ENCODE data around the gene PTGES3L.
"Not testable (repeated sequence)": the region's sequence is repeated elsewhere in the genome, so short reads cannot be mapped to it uniquely, and the experiment has no call there.

The PTGES3L gene

GRCh38 chr17:42919522-42920077 is 60.3 kb downstream of the PTGES3L start:
- not testable (repeated sequence) for DNase-seq

DNA sequence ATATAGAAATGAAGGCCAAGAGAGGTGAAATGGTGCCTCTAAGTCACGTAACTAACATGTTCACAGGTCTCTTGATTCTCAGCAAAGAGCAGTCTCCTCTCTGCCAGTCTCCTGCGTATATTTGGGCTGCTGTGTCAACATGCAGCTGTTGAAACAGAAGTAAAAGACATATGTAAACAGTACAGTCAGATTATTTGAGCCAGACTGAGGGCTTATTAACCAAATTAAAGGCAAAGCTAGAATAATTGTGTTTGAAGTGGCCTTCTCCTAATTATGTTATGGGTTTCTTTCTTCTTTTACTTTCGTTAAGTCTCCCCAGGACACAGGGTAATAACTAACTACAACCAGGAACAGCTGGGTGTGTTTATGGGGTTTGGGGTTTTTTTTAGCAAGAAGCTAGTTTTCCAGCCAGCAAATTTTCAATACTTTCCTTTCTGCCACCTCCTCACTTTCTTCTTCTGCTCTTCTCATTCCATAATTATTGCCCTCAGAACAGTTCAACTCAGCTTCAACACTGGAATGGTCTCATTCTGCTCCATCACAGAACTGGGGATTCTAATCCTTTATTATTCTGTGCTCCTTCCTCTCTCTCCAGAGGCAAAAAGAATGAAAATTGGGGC is 60.9 kb downstream of the PTGES3L start:
- DNase-seq: no peak
